ENCODE results near the gene TCAP.

Gene TCAP

DNA sequence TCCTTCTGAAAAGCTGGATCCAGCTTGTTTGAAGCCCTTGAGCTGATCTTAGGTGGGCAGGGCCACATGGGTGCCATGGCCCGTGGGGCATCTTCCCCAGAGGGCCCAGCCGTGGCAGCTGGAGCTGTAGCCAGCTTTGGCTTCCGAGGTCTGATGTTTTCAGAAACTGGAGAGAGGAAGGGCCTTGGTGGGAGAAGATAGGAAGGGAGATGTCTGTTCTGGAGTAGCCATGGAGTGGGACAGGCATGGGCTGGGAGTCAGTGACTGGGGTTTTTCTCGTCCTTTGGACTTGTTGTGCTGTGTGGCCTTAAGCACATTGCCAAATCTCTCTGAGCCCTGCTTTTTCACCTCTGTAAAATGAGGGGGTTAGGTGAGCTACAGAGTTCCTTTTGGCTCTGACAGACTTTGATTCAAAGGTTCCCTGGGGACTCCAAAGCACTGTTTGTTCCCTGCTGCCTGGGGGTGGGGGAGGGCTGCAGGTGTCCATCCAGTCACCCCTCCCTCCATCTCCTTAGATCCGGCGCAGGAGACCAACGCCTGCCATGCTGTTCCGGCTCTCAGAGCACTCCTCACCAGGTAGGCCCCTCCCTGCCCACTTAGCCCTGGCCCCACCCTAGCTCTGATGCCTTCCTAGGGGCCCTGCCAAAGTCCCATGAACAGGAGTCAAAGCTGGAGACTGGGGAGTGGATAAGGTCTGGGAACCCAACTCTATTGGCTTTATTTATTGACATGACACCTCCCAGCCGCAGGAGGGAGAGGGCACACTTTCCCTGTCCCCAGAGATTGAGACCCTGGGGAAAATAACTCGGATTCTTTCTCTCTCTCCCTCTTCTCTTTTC, 36.3 kb upstream of the TCAP start:
- no peak overlapping the region for H3K4me3 ChIP-seq (ENCODE audit: low read length, poor library complexity, severe bottlenecking)
- no peak overlapping the region for H3K4me2 ChIP-seq (ENCODE audit: low read depth, low read length, poor library complexity, severe bottlenecking)
- H3K9me3 ChIP-seq (ENCODE audit: insufficient read depth, low read depth, low read length) = no peaks in the 10 kb centered on the region
- H3K79me2 ChIP-seq (ENCODE audit: insufficient read depth, low read length) = no peaks in the 10 kb centered on the region
- no peak overlapping the region for H2AFZ ChIP-seq (ENCODE audit: low read length)
- no peak for TF ChIP-seq EZH2phosphoT487 (IDR thresholded peaks at IDR 0.05; ENCODE audit: borderline replicate concordance)
- TF ChIP-seq, protein P1, sequence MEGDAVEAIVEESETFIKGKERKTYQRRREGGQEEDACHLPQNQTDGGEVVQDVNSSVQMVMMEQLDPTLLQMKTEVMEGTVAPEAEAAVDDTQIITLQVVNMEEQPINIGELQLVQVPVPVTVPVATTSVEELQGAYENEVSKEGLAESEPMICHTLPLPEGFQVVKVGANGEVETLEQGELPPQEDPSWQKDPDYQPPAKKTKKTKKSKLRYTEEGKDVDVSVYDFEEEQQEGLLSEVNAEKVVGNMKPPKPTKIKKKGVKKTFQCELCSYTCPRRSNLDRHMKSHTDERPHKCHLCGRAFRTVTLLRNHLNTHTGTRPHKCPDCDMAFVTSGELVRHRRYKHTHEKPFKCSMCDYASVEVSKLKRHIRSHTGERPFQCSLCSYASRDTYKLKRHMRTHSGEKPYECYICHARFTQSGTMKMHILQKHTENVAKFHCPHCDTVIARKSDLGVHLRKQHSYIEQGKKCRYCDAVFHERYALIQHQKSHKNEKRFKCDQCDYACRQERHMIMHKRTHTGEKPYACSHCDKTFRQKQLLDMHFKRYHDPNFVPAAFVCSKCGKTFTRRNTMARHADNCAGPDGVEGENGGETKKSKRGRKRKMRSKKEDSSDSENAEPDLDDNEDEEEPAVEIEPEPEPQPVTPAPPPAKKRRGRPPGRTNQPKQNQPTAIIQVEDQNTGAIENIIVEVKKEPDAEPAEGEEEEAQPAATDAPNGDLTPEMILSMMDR (conservative IDR thresholded peaks at IDR 0.05; ENCODE audit: low read length) = no peak
- H4K20me1 ChIP-seq (ENCODE audit: insufficient read depth, low read length, poor library complexity, severe bottlenecking) = no peaks in the 10 kb centered on the region
- no peaks in the 10 kb centered on the region for H3K27me3 ChIP-seq (ENCODE audit: insufficient read depth, low read length, poor library complexity, severe bottlenecking)
- no peaks in the 10 kb centered on the region for H3K36me3 ChIP-seq (ENCODE audit: insufficient read depth, low read length)
- no peak overlapping the region for H3K9ac ChIP-seq (ENCODE audit: low read depth, low read length, poor library complexity, severe bottlenecking)
- no peaks in the 10 kb centered on the region for H3F3A ChIP-seq (ENCODE audit: low read depth)
- H3K9me2 ChIP-seq (replicated peaks; ENCODE audit: low read depth, low read length) = no peaks in the 10 kb centered on the region
- H3K4me1 ChIP-seq (ENCODE audit: insufficient read depth, low read length, poor library complexity, severe bottlenecking) = peaks cover 5% of the 10 kb centered on the region

DNA sequence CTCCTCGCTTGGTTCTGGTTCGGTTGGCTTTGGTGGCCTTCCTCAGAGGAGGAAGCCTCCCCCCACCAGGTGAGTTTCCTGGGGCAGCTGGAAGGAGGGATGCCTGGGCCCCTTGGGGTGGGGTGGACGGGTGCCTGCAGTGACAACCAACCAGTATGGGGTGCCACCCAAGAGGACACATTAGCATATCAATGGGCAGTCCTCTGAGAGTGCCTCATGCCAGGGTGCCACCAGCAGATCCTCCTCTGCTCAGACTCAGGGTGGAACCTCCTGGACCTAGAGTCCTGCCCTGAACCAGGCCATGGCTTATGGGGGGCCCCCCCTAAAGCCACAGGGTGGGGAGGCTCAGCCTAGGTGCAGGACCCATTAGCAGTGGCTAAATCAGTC, 35.7 kb upstream of the TCAP start:
- Histone ChIP-seq H3K4me1 (ENCODE audit: insufficient read depth, low read length, poor library complexity, severe bottlenecking) (peaks cover 5% of the 10 kb centered on the region), H3K79me2 (ENCODE audit: insufficient read depth, low read length) (no peaks in the 10 kb centered on the region), H3F3A (ENCODE audit: low read depth) (no peaks in the 10 kb centered on the region), H2AFZ (ENCODE audit: low read length) (no peak overlapping the region), H3K9ac (ENCODE audit: low read depth, low read length, poor library complexity, severe bottlenecking) (no peak overlapping the region), H3K4me3 (ENCODE audit: low read length, poor library complexity, severe bottlenecking) (no peak overlapping the region), H3K9me2 (replicated peaks; ENCODE audit: low read depth, low read length) (no peaks in the 10 kb centered on the region), H3K4me2 (ENCODE audit: low read depth, low read length, poor library complexity, severe bottlenecking) (no peak overlapping the region), H4K20me1 (ENCODE audit: insufficient read depth, low read length, poor library complexity, severe bottlenecking) (no peaks in the 10 kb centered on the region), H3K36me3 (ENCODE audit: insufficient read depth, low read length) (no peaks in the 10 kb centered on the region), H3K9me3 (ENCODE audit: insufficient read depth, low read depth, low read length) (no peaks in the 10 kb centered on the region), H3K27me3 (ENCODE audit: insufficient read depth, low read length, poor library complexity, severe bottlenecking) (no peaks in the 10 kb centered on the region)
- TF ChIP-seq, protein P1 (conservative IDR thresholded peaks at IDR 0.05; ENCODE audit: low read length) = no peak
- TF ChIP-seq EZH2phosphoT487 (IDR thresholded peaks at IDR 0.05; ENCODE audit: borderline replicate concordance) = no peak

DNA sequence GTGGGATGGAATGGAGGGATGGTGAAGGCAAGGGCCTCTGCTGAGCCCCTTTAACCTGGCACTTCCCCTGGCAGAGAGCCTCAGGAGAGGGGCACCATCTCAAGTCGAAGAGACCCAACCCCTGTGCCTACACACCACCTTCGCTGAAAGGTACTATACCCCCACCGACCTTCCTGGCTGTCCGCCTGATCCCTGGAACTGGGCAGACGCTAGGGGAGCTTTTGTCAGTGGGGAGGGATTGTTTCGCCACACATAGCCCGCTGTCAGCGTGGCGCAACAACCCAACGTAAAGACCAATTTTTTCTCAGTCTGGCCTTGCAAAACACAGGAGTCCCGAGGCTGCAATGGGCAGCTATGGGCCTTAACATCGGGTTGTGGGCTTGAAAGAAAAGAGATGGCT, 35.3 kb upstream of the TCAP start:
- no peak overlapping the region for H3K4me3 ChIP-seq (ENCODE audit: low read length, poor library complexity, severe bottlenecking)
- no peaks in the 10 kb centered on the region for H3K9me3 ChIP-seq (ENCODE audit: insufficient read depth, low read depth, low read length)
- no peaks in the 10 kb centered on the region for H3F3A ChIP-seq (ENCODE audit: low read depth)
- no peaks in the 10 kb centered on the region for H3K27me3 ChIP-seq (ENCODE audit: insufficient read depth, low read length, poor library complexity, severe bottlenecking)
- no peaks in the 10 kb centered on the region for H3K36me3 ChIP-seq (ENCODE audit: insufficient read depth, low read length)
- no peak overlapping the region for H3K9ac ChIP-seq (ENCODE audit: low read depth, low read length, poor library complexity, severe bottlenecking)
- no peaks in the 10 kb centered on the region for H3K9me2 ChIP-seq (replicated peaks; ENCODE audit: low read depth, low read length)
- no peaks in the 10 kb centered on the region for H3K79me2 ChIP-seq (ENCODE audit: insufficient read depth, low read length)
- H3K4me1 ChIP-seq (ENCODE audit: insufficient read depth, low read length, poor library complexity, severe bottlenecking) = peaks cover 8% of the 10 kb centered on the region
- no peak overlapping the region for H2AFZ ChIP-seq (ENCODE audit: low read length)
- H3K4me2 ChIP-seq (ENCODE audit: low read depth, low read length, poor library complexity, severe bottlenecking) = no peak overlapping the region
- H4K20me1 ChIP-seq (ENCODE audit: insufficient read depth, low read length, poor library complexity, severe bottlenecking) = no peaks in the 10 kb centered on the region
- TF ChIP-seq, protein P1 (conservative IDR thresholded peaks at IDR 0.05; ENCODE audit: low read length) = no peak
- TF ChIP-seq EZH2phosphoT487 (IDR thresholded peaks at IDR 0.05; ENCODE audit: borderline replicate concordance) = no peak

Measured in Loucy (cell line).